Testis (tissue), 5 donors: ENCODE measurements around the gene MAP1LC3B. TPM values are rescaled to one million over a fixed set of nuclear protein-coding genes. Genes with fewer than 3 reads are reported as not detected.

Experiments
- DNase-seq: peaks from one replicate; pipeline ENCODE4 v3.0.0-alpha.2; 2019
- H3K27ac ChIP-seq, 2 donors: fragments of 200-600 bp; sonication (generic); one replicate each; pipeline ENCODE4 v1.5.1; 2019
- H3K27me3 ChIP-seq: fragments of 200-600 bp; sonication (generic); one replicate; pipeline ENCODE4 v1.5.1; 2019
- H3K36me3 ChIP-seq: fragments of 200-600 bp; sonication (generic); one replicate; pipeline ENCODE4 v1.5.1; 2017; ENCODE audit warnings: low read depth; ENCODE audit errors: missing control alignments
- H3K4me1 ChIP-seq: fragments of 200-600 bp; sonication (generic); one replicate; pipeline ENCODE4 v1.5.1; 2019
- H3K4me3 ChIP-seq, 2 donors: fragments of 200-600 bp; sonication (generic); one replicate each; pipeline ENCODE4 v1.5.1; 2017 to 2019
- H3K9me3 ChIP-seq: fragments of 200-600 bp; sonication (generic); one replicate; pipeline ENCODE4 v1.5.1; 2017
- POLR2A ChIP-seq: fragments of 450-650 bp; IDR thresholded peaks from one replicate; pipeline ENCODE4 v1.6.1; 2017; ENCODE audit warnings: antibody characterized with exemption, mild to moderate bottlenecking, moderate library complexity
- WGBS, 2 donors: methylation state at CpG; one replicate each; pipeline ENCODE4 v1.1.5; 2018; 5-methylcytosine and 5-hydroxymethylcytosine counted together
- intact Hi-C: fragments of 100-400 bp; cut with DNase I; formaldehyde crosslinking; loops from one replicate; pipeline ENCODE4 v1.15.1; 2023; ENCODE audit warnings: low total_unique reads
- long read RNA-seq, 2 donors: transcript quantifications; one replicate each; lab custom pipeline, GENCODE V29; 2026
- polyA plus RNA-seq: library from polyadenylated mRNA; stranded (reverse); fragments of 350-450 nt; fragmentation: Illumina TruSeq; extraction: RNeasy Lipid Tissue Mini Kit (QIAGEN cat#74804); gene quantifications from one replicate; pipeline ENCODE4 v1.2.3, GENCODE V29; 2014; ENCODE audit warnings: low read depth, low replicate concordance; ENCODE audit not compliant: insufficient read depth
- total RNA-seq, 2 donors: library from RNA; depleted of rRNA; stranded (reverse); fragments of >200 nt; gene quantifications; one replicate each; pipeline ENCODE4 v1.2.3, GENCODE V29; 2016
- TF ChIP-seq, protein P1 (sequence below), 3 experiments: fragments of 450-650 bp in 2 of 3; fragments of 200-600 bp in 1 of 3; sonication (generic) in 1 of 3; IDR thresholded peaks; one replicate each; pipeline ENCODE4 v1.5.1; 2016 to 2019; ENCODE audit warnings: antibody characterized with exemption in 3 of 3, mild to moderate bottlenecking in 2 of 3, moderate library complexity in 1 of 3

Gene MAP1LC3B
- total RNA-seq (10 to 100 TPM; 69.1 to 73.1 TPM), polyA plus RNA-seq (114 TPM)
- long read RNA-seq, donor 1, transcript MAP1LC3B-201 (4 exons, 2,688 nt) = major isoform, 44 of 77 reads
- long read RNA-seq, donor 1, partial matches to known transcripts = 20 of 77 reads
- long read RNA-seq, donor 1, other reads (novel, unspliced or antisense) = 11 of 77 reads
- long read RNA-seq, donor 2, transcript MAP1LC3B-201 (4 exons, 2,688 nt) = major isoform, 48 of 48 reads
- long read RNA-seq, donor 2, partial matches to known transcripts = 0 of 48 reads
- long read RNA-seq, donor 2, other reads (novel, unspliced or antisense) = 0 of 48 reads

GRCh38 chr16:87391950-87392820 lies at the start of gene MAP1LC3B:
Gene MAP1LC3B, plus strand, starts transcription at chr16:87392336. Its CDS starts 92 bp downstream, at chr16:87392428.
- 0 to 1% methylated on average over 4 to 39 of the region's 113 CpGs for WGBS, 2 donors
- intact Hi-C loops = no loop called here

GRCh38 chr16:87342504-87342903 lies 49.6 kb upstream of the MAP1LC3B start:
- 90 to 95% methylated on average over 6 to 20 of the region's 20 CpGs for WGBS, 2 donors

More at GRCh38 chr16:87391950-87392820, at the start of gene MAP1LC3B:
- Histone ChIP-seq H3K4me3 (peak within 1 kb of the TSS; percentile 85 to 96), H3K9me3 (no peaks in the 10 kb centered on the region), H3K4me1 (peaks cover 27% of the 10 kb centered on the region), H3K27me3 (no peaks in the 10 kb centered on the region), H3K36me3 (no peaks in the 10 kb centered on the region), H3K27ac (peak within 1 kb of the TSS; percentile 98 to 100)
- peak; percentile 96 for DNase-seq
- peak; percentile 77 for TF ChIP-seq POLR2A
- TF ChIP-seq, protein P1, sequence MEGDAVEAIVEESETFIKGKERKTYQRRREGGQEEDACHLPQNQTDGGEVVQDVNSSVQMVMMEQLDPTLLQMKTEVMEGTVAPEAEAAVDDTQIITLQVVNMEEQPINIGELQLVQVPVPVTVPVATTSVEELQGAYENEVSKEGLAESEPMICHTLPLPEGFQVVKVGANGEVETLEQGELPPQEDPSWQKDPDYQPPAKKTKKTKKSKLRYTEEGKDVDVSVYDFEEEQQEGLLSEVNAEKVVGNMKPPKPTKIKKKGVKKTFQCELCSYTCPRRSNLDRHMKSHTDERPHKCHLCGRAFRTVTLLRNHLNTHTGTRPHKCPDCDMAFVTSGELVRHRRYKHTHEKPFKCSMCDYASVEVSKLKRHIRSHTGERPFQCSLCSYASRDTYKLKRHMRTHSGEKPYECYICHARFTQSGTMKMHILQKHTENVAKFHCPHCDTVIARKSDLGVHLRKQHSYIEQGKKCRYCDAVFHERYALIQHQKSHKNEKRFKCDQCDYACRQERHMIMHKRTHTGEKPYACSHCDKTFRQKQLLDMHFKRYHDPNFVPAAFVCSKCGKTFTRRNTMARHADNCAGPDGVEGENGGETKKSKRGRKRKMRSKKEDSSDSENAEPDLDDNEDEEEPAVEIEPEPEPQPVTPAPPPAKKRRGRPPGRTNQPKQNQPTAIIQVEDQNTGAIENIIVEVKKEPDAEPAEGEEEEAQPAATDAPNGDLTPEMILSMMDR (IDR thresholded peaks at IDR 0.05) = no peak

GRCh38 chr16:87342978-87343752 lies 49.0 kb upstream of the MAP1LC3B start:
- intact Hi-C loops = no loop called here
- Histone ChIP-seq H3K4me1 (no peaks in the 10 kb centered on the region), H3K27me3 (no peaks in the 10 kb centered on the region), H3K36me3 (no peaks in the 10 kb centered on the region), H3K4me3 (no peak overlapping the region), H3K27ac (no peak overlapping the region), H3K9me3 (no peaks in the 10 kb centered on the region)
- WGBS, 2 donors = 86% methylated on average over 19 to 26 of the region's 26 CpGs
- DNase-seq = no peak
- no peak for TF ChIP-seq POLR2A
- TF ChIP-seq, protein P1 (IDR thresholded peaks at IDR 0.05) = no peak

More at GRCh38 chr16:87342504-87342903, 49.6 kb upstream of the MAP1LC3B start:
- Histone ChIP-seq H3K9me3 (no peaks in the 10 kb centered on the region), H3K27me3 (no peaks in the 10 kb centered on the region), H3K4me1 (no peaks in the 10 kb centered on the region), H3K36me3 (no peaks in the 10 kb centered on the region), H3K27ac (no peak overlapping the region), H3K4me3 (no peak overlapping the region)
- TF ChIP-seq POLR2A = no peak
- TF ChIP-seq, protein P1 (IDR thresholded peaks at IDR 0.05) = no peak
- intact Hi-C loops = no loop called here
- DNase-seq = no peak

GRCh38 chr16:87343753-87344050 lies 48.4 kb upstream of the MAP1LC3B start:
- 92 to 93% methylated on average over 11 of the region's 11 CpGs for WGBS, 2 donors
- no peaks in the 10 kb centered on the region for H3K9me3 ChIP-seq
- no peak overlapping the region for H3K27ac ChIP-seq
- no peak overlapping the region for H3K4me3 ChIP-seq
- no peaks in the 10 kb centered on the region for H3K36me3 ChIP-seq
- TF ChIP-seq POLR2A = no peak
- TF ChIP-seq, protein P1 (IDR thresholded peaks at IDR 0.05) = no peak
- H3K27me3 ChIP-seq = no peaks in the 10 kb centered on the region
- intact Hi-C loops = no loop called here
- H3K4me1 ChIP-seq = no peaks in the 10 kb centered on the region
- no peak for DNase-seq
